Endothelial cell (in vitro differentiated cells): ENCODE results near the gene SLC19A1. TPM values are rescaled to one million over a fixed set of nuclear protein-coding genes. Genes with fewer than 3 reads are reported as not detected.

Source experiments
- DNase-seq: peaks from one replicate; pipeline ENCODE4 v3.0.0; 2021; ENCODE audit warnings: low spot score
- H3K27ac Mint-ChIP-seq: one replicate; pipeline ENCODE4 v1.8.0; 2021; ENCODE audit warnings: mixed read lengths, inconsistent platforms; ENCODE audit not compliant: unreplicated experiment
- H3K27me3 Mint-ChIP-seq: one replicate; pipeline ENCODE4 v1.8.0; 2021; ENCODE audit warnings: mild to moderate bottlenecking, moderate library complexity, mixed read lengths, inconsistent platforms; ENCODE audit not compliant: unreplicated experiment
- H3K36me3 Mint-ChIP-seq: one replicate; pipeline ENCODE4 v1.8.0; 2021; ENCODE audit warnings: mild to moderate bottlenecking, low read depth, mixed read lengths, inconsistent platforms; ENCODE audit not compliant: unreplicated experiment
- H3K4me1 Mint-ChIP-seq: one replicate; pipeline ENCODE4 v1.8.0; 2021; ENCODE audit warnings: mild to moderate bottlenecking, mixed read lengths, inconsistent platforms; ENCODE audit not compliant: unreplicated experiment
- H3K4me3 Mint-ChIP-seq: one replicate; pipeline ENCODE4 v1.8.0; 2021; ENCODE audit warnings: mild to moderate bottlenecking, mixed read lengths, inconsistent platforms; ENCODE audit not compliant: unreplicated experiment
- H3K9me3 Mint-ChIP-seq: one replicate; pipeline ENCODE4 v1.8.0; 2021; ENCODE audit warnings: mixed read lengths, inconsistent platforms; ENCODE audit not compliant: unreplicated experiment
- CTCF ChIP-seq: fragments of 200-600 bp; sonication (generic); IDR thresholded peaks from one replicate; pipeline ENCODE4 v1.5.0; 2021; ENCODE audit warnings: antibody characterized with exemption; ENCODE audit not compliant: unreplicated experiment
- total RNA-seq: library from RNA; stranded (reverse); fragmentation: NEBNext Ultra II Directional; extraction: Animal tissue kit (Norgen Biotek cat#: 25700); gene quantifications from one replicate; pipeline ENCODE4 v1.2.1, GENCODE V29; 2021; ENCODE audit not compliant: unreplicated experiment

The SLC19A1 gene
- total RNA-seq, 1 donor from 2014 or later, result 27.1 TPM

GRCh38 chr21:45473496-45474322 is 68.5 kb downstream of the SLC19A1 start:
- H3K36me3 Mint-ChIP-seq, result peaks cover 21% of the 10 kb centered on the region
- no peak for TF ChIP-seq CTCF
- no peaks in the 10 kb centered on the region for H3K9me3 Mint-ChIP-seq
- no peak for DNase-seq
- H3K27ac Mint-ChIP-seq, result peak overlapping the region; percentile 48
- peaks cover 14% of the 10 kb centered on the region for H3K4me1 Mint-ChIP-seq
- peak overlapping the region; percentile 68 for H3K4me3 Mint-ChIP-seq
- peaks cover 6% of the 10 kb centered on the region for H3K27me3 Mint-ChIP-seq

- Mint-ChIP-seq H3K4me1 (peaks cover 7% of the 10 kb centered on the region), H3K27ac (no peak overlapping the region), H3K4me3 (no peak overlapping the region)
Observed at GRCh38 chr21:45472445-45473365, 69.5 kb downstream of the SLC19A1 start.

GRCh38 chr21:45471525-45472221 is 70.6 kb downstream of the SLC19A1 start:
- peaks cover 15% of the 10 kb centered on the region for H3K36me3 Mint-ChIP-seq
- H3K27me3 Mint-ChIP-seq, result peaks cover 7% of the 10 kb centered on the region
- H3K4me3 Mint-ChIP-seq, result no peak overlapping the region
- no peak for DNase-seq
- H3K4me1 Mint-ChIP-seq, result peaks cover 6% of the 10 kb centered on the region
- no peaks in the 10 kb centered on the region for H3K9me3 Mint-ChIP-seq
- H3K27ac Mint-ChIP-seq, result no peak overlapping the region
- TF ChIP-seq CTCF, result no peak

More at GRCh38 chr21:45472445-45473365, 69.5 kb downstream of the SLC19A1 start:
- no peak for TF ChIP-seq CTCF
- DNase-seq, result no peak
- Mint-ChIP-seq H3K9me3 (no peaks in the 10 kb centered on the region), H3K36me3 (peaks cover 16% of the 10 kb centered on the region), H3K27me3 (peaks cover 7% of the 10 kb centered on the region)

GRCh38 chr21:45470773-45471524 is 71.3 kb downstream of the SLC19A1 start:
- no peak for TF ChIP-seq CTCF
- H3K27me3 Mint-ChIP-seq, result peaks cover 4% of the 10 kb centered on the region
- peaks cover 10% of the 10 kb centered on the region for H3K36me3 Mint-ChIP-seq
- no peak overlapping the region for H3K4me3 Mint-ChIP-seq
- peaks cover 3% of the 10 kb centered on the region for H3K4me1 Mint-ChIP-seq
- no peak for DNase-seq
- no peak overlapping the region for H3K27ac Mint-ChIP-seq
- H3K9me3 Mint-ChIP-seq, result no peaks in the 10 kb centered on the region
